HCT116 (cell line): ENCODE measurements around the gene NOXO1.

Experiments used
- ELF1 ChIP-seq: IDR thresholded peaks from 2 replicates; pipeline ENCODE4 v1.6.1; 2012; ENCODE audit warnings: low read depth, borderline replicate concordance
- EZH2phosphoT487 ChIP-seq: fragments of 200-600 bp; IDR thresholded peaks from 2 replicates; pipeline ENCODE4 v1.6.1; 2018; ENCODE audit warnings: antibody characterized with exemption, borderline replicate concordance
- POLR2A ChIP-seq: IDR thresholded peaks from 2 replicates; pipeline ENCODE4 v1.7.0; 2011; ENCODE audit warnings: borderline replicate concordance; ENCODE audit not compliant: insufficient read depth, insufficient read length; ENCODE audit errors: extremely low read depth
- TCF7L2 ChIP-seq: IDR thresholded peaks from 2 replicates; pipeline ENCODE4 v1.7.0; 2011; ENCODE audit warnings: borderline replicate concordance, inconsistent platforms; ENCODE audit not compliant: insufficient read depth, insufficient read length; ENCODE audit errors: extremely low read depth
- TF ChIP-seq, protein P1 (sequence below), 3 experiments: fragments of 200-600 bp in 1 of 3; sonication (generic) in 1 of 3; IDR thresholded peaks in 2 of 3; conservative IDR thresholded peaks in 1 of 3; 2 replicates each; pipeline ENCODE4 v1.5.1; 2012 to 2017; ENCODE audit warnings: low read depth in 2 of 3, low read length in 2 of 3, antibody characterized with exemption in 1 of 3, borderline replicate concordance in 1 of 3, control low read depth in 1 of 3, mild to moderate bottlenecking in 1 of 3, mixed read lengths in 1 of 3, mixed run types in 1 of 3, moderate library complexity in 1 of 3; ENCODE audit not compliant: insufficient read depth in 1 of 3
- TF ChIP-seq, protein P2 (sequence below): IDR thresholded peaks from 2 replicates; pipeline ENCODE4 v1.6.1; 2011; ENCODE audit warnings: mild to moderate bottlenecking, low read length, moderate library complexity; ENCODE audit not compliant: insufficient replicate concordance; ENCODE audit errors: extremely low read depth
- TF ChIP-seq, protein P3 (sequence below): IDR thresholded peaks from 2 replicates; pipeline ENCODE4 v1.6.1; 2012
- TF ChIP-seq, protein P4 (sequence below): IDR thresholded peaks from 2 replicates; pipeline ENCODE4 v1.6.1; 2012; ENCODE audit warnings: low read depth

DNA sequence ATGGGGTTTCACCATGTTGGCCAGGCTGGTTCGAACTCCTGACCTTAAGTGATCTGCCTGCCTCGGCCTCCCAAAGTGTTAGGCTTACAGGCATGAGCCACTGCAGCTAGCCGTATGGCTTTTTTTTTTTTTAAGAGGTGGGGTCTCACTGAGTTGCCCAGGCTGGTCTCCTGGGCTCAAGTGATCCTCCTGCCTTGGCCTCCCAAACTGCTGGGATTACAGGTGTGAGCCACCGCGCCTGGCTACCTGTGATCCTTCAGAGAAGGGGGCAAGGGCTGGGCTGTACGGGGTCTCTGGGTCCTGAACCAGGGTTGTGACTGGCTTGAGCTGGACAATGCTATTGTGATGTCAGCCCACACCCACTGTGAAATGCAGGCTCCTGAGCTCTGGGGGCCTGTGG lies 14.8 kb downstream of the NOXO1 start, which contains the start of gene RNF151:
- TF ChIP-seq ELF1 (no peak), TCF7L2 (no peak), POLR2A (no peak), EZH2phosphoT487 (no peak)
- TF ChIP-seq, protein P1, sequence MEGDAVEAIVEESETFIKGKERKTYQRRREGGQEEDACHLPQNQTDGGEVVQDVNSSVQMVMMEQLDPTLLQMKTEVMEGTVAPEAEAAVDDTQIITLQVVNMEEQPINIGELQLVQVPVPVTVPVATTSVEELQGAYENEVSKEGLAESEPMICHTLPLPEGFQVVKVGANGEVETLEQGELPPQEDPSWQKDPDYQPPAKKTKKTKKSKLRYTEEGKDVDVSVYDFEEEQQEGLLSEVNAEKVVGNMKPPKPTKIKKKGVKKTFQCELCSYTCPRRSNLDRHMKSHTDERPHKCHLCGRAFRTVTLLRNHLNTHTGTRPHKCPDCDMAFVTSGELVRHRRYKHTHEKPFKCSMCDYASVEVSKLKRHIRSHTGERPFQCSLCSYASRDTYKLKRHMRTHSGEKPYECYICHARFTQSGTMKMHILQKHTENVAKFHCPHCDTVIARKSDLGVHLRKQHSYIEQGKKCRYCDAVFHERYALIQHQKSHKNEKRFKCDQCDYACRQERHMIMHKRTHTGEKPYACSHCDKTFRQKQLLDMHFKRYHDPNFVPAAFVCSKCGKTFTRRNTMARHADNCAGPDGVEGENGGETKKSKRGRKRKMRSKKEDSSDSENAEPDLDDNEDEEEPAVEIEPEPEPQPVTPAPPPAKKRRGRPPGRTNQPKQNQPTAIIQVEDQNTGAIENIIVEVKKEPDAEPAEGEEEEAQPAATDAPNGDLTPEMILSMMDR (IDR thresholded peaks at IDR 0.05 in 2 of 3, conservative IDR thresholded peaks at IDR 0.05 in 1 of 3; ENCODE audit: borderline replicate concordance in 1 of 3, insufficient read depth in 1 of 3, low read depth in 2 of 3, low read length in 2 of 3) = no peak
- TF ChIP-seq, protein P2, sequence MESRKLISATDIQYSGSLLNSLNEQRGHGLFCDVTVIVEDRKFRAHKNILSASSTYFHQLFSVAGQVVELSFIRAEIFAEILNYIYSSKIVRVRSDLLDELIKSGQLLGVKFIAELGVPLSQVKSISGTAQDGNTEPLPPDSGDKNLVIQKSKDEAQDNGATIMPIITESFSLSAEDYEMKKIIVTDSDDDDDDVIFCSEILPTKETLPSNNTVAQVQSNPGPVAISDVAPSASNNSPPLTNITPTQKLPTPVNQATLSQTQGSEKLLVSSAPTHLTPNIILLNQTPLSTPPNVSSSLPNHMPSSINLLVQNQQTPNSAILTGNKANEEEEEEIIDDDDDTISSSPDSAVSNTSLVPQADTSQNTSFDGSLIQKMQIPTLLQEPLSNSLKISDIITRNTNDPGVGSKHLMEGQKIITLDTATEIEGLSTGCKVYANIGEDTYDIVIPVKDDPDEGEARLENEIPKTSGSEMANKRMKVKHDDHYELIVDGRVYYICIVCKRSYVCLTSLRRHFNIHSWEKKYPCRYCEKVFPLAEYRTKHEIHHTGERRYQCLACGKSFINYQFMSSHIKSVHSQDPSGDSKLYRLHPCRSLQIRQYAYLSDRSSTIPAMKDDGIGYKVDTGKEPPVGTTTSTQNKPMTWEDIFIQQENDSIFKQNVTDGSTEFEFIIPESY = no peak
- TF ChIP-seq, protein P3, sequence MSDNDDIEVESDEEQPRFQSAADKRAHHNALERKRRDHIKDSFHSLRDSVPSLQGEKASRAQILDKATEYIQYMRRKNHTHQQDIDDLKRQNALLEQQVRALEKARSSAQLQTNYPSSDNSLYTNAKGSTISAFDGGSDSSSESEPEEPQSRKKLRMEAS = no peak
- TF ChIP-seq, protein P4, sequence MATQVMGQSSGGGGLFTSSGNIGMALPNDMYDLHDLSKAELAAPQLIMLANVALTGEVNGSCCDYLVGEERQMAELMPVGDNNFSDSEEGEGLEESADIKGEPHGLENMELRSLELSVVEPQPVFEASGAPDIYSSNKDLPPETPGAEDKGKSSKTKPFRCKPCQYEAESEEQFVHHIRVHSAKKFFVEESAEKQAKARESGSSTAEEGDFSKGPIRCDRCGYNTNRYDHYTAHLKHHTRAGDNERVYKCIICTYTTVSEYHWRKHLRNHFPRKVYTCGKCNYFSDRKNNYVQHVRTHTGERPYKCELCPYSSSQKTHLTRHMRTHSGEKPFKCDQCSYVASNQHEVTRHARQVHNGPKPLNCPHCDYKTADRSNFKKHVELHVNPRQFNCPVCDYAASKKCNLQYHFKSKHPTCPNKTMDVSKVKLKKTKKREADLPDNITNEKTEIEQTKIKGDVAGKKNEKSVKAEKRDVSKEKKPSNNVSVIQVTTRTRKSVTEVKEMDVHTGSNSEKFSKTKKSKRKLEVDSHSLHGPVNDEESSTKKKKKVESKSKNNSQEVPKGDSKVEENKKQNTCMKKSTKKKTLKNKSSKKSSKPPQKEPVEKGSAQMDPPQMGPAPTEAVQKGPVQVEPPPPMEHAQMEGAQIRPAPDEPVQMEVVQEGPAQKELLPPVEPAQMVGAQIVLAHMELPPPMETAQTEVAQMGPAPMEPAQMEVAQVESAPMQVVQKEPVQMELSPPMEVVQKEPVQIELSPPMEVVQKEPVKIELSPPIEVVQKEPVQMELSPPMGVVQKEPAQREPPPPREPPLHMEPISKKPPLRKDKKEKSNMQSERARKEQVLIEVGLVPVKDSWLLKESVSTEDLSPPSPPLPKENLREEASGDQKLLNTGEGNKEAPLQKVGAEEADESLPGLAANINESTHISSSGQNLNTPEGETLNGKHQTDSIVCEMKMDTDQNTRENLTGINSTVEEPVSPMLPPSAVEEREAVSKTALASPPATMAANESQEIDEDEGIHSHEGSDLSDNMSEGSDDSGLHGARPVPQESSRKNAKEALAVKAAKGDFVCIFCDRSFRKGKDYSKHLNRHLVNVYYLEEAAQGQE = no peak
